ENCODE results near the gene ENDOD1. TPM values are rescaled to one million over a fixed set of nuclear protein-coding genes. Genes with fewer than 3 reads are reported as not detected.

Gene ENDOD1
- total and polyA plus RNA-seq, 4 donors: 2.2 to 35.6 (median 5.9) TPM

DNA sequence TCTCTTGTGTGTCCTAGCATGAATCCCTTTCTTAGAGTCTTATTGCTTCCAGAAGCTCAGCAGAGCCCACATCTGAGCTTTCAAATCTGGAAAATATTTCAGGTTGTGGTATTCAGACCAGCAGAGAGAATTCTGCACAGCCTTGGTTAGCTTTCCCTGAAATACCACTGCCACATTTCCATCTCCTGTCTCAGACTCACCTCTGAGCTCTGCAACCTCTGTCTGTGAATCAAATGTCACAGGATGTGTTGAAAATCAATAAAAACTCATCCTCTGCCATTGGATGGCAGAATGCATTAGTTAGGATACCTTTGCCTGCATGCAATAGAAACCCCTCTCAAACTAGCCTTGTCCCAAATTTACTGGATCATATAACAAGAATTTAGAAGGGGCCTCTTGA lies 47.7 kb downstream of the ENDOD1 start:
- Histone ChIP-seq H3K4me1 (ENCODE audit: control insufficient read depth in 4 of 4, insufficient read depth in 4 of 4, low read length in 3 of 4) (no peaks in the 10 kb centered on the region), H3K4me3 (ENCODE audit: low read depth in 1 of 3, low read length in 3 of 3) (no peak overlapping the region), H3K9ac (ENCODE audit: low read depth in 1 of 2, low read length in 2 of 2) (no peak overlapping the region), H3K27ac (ENCODE audit: low read depth in 1 of 2, low read length in 2 of 2) (no peak overlapping the region), H3K36me3 (ENCODE audit: control insufficient read depth in 4 of 4, insufficient read depth in 3 of 4, low read depth in 1 of 4, low read length in 3 of 4) (no peaks in the 10 kb centered on the region), H3K9me3 (ENCODE audit: control insufficient read depth in 4 of 4, low read length in 3 of 4) (no peaks in the 10 kb centered on the region), H3K27me3 (ENCODE audit: control insufficient read depth in 4 of 4, insufficient read depth in 4 of 4, low read length in 3 of 4) (no peaks in the 10 kb centered on the region)
- TF ChIP-seq, protein P1, sequence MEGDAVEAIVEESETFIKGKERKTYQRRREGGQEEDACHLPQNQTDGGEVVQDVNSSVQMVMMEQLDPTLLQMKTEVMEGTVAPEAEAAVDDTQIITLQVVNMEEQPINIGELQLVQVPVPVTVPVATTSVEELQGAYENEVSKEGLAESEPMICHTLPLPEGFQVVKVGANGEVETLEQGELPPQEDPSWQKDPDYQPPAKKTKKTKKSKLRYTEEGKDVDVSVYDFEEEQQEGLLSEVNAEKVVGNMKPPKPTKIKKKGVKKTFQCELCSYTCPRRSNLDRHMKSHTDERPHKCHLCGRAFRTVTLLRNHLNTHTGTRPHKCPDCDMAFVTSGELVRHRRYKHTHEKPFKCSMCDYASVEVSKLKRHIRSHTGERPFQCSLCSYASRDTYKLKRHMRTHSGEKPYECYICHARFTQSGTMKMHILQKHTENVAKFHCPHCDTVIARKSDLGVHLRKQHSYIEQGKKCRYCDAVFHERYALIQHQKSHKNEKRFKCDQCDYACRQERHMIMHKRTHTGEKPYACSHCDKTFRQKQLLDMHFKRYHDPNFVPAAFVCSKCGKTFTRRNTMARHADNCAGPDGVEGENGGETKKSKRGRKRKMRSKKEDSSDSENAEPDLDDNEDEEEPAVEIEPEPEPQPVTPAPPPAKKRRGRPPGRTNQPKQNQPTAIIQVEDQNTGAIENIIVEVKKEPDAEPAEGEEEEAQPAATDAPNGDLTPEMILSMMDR (IDR thresholded peaks at IDR 0.05; ENCODE audit: low read depth, low read length, missing input control): no peak
- TF ChIP-seq, protein P2, sequence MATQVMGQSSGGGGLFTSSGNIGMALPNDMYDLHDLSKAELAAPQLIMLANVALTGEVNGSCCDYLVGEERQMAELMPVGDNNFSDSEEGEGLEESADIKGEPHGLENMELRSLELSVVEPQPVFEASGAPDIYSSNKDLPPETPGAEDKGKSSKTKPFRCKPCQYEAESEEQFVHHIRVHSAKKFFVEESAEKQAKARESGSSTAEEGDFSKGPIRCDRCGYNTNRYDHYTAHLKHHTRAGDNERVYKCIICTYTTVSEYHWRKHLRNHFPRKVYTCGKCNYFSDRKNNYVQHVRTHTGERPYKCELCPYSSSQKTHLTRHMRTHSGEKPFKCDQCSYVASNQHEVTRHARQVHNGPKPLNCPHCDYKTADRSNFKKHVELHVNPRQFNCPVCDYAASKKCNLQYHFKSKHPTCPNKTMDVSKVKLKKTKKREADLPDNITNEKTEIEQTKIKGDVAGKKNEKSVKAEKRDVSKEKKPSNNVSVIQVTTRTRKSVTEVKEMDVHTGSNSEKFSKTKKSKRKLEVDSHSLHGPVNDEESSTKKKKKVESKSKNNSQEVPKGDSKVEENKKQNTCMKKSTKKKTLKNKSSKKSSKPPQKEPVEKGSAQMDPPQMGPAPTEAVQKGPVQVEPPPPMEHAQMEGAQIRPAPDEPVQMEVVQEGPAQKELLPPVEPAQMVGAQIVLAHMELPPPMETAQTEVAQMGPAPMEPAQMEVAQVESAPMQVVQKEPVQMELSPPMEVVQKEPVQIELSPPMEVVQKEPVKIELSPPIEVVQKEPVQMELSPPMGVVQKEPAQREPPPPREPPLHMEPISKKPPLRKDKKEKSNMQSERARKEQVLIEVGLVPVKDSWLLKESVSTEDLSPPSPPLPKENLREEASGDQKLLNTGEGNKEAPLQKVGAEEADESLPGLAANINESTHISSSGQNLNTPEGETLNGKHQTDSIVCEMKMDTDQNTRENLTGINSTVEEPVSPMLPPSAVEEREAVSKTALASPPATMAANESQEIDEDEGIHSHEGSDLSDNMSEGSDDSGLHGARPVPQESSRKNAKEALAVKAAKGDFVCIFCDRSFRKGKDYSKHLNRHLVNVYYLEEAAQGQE (IDR thresholded peaks at IDR 0.05): no peak
- TF ChIP-seq HNF4A (conservative IDR thresholded peaks at IDR 0.05): no peak
- no peak for TF ChIP-seq FOXA2 (IDR thresholded peaks at IDR 0.05)
- TF ChIP-seq YY1 (IDR thresholded peaks at IDR 0.05): no peak
- no peak for TF ChIP-seq RXRA (IDR thresholded peaks at IDR 0.05)
- TF ChIP-seq FOXA1 (IDR thresholded peaks at IDR 0.05): no peak
- TF ChIP-seq TAF1 (conservative IDR thresholded peaks at IDR 0.05): no peak
- no peak for DNase-seq (ENCODE audit: low spot score)

DNA sequence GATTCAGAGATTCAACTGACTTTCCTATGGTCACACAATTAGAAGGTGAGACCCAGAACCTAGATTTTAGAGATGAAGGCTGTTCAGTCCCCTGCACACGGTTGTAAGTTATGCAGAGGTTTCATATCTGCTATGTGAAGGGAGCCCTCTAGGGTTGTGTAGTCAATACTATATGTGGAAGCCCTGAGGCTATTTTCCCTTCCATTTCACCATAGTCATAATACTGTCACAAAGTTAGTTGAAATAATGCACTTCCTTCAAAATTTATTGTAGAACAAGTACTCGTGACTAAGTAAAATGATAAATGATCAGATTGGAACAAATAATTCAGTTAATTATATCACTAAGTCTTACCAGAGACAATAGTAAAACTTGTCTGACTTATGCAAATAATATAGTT lies 48.8 kb downstream of the ENDOD1 start:
- H3K4me1 ChIP-seq (ENCODE audit: control insufficient read depth in 4 of 4, insufficient read depth in 4 of 4, low read length in 3 of 4): no peaks in the 10 kb centered on the region
- H3K36me3 ChIP-seq (ENCODE audit: control insufficient read depth in 4 of 4, insufficient read depth in 3 of 4, low read depth in 1 of 4, low read length in 3 of 4): no peaks in the 10 kb centered on the region
- peak; percentile 39 to 46 for TF ChIP-seq RAD21 (IDR thresholded peaks at IDR 0.05)
- TF ChIP-seq, protein P3, sequence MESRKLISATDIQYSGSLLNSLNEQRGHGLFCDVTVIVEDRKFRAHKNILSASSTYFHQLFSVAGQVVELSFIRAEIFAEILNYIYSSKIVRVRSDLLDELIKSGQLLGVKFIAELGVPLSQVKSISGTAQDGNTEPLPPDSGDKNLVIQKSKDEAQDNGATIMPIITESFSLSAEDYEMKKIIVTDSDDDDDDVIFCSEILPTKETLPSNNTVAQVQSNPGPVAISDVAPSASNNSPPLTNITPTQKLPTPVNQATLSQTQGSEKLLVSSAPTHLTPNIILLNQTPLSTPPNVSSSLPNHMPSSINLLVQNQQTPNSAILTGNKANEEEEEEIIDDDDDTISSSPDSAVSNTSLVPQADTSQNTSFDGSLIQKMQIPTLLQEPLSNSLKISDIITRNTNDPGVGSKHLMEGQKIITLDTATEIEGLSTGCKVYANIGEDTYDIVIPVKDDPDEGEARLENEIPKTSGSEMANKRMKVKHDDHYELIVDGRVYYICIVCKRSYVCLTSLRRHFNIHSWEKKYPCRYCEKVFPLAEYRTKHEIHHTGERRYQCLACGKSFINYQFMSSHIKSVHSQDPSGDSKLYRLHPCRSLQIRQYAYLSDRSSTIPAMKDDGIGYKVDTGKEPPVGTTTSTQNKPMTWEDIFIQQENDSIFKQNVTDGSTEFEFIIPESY (IDR thresholded peaks at IDR 0.05): no peak
- H3K9me3 ChIP-seq (ENCODE audit: control insufficient read depth in 4 of 4, low read length in 3 of 4): no peaks in the 10 kb centered on the region
- no peaks in the 10 kb centered on the region for H3K27me3 ChIP-seq (ENCODE audit: control insufficient read depth in 4 of 4, insufficient read depth in 4 of 4, low read length in 3 of 4)
- no peak overlapping the region for H3K27ac ChIP-seq (ENCODE audit: low read depth in 1 of 2, low read length in 2 of 2)
- DNase-seq (ENCODE audit: low spot score): no peak
- H3K9ac ChIP-seq (ENCODE audit: low read depth in 1 of 2, low read length in 2 of 2): no peak overlapping the region
- H3K4me3 ChIP-seq (ENCODE audit: low read depth in 1 of 3, low read length in 3 of 3): no peak overlapping the region
- 27% methylated on average over 2 of the region's 2 CpGs for WGBS

DNA sequence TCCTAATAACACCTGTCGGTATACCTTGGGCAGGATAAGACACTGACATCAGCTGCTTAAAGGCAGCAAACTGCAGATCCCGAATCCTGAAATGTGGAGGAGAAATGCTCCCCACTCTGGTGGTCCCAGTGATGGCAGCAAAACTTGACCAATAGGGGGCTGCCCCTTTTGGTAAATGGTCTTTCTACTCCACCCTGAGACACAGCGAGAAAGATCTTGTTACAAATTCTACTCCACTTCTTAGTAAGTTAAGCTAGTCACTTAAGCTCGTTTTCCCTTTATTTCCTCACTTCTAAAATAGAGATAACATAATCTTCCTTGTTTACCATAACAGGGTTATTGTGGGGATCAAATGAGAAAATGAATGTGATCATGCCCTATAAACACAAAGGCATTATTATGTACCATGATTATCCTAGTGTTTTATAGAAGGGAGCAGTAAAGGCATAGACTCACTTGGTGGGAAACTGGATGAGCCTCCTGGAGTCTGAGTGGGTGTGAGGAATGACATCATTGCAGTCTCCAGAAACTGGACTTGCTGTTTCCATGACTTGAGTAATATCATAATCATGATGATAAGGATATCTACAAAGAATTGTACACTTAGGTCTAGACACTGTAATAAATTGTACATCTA lies 50.9 kb downstream of the ENDOD1 start:
- Histone ChIP-seq H3K36me3 (ENCODE audit: control insufficient read depth in 4 of 4, insufficient read depth in 3 of 4, low read depth in 1 of 4, low read length in 3 of 4) (no peaks in the 10 kb centered on the region), H3K27me3 (ENCODE audit: control insufficient read depth in 4 of 4, insufficient read depth in 4 of 4, low read length in 3 of 4) (no peaks in the 10 kb centered on the region), H3K9ac (ENCODE audit: low read depth in 1 of 2, low read length in 2 of 2) (no peak overlapping the region), H3K9me3 (ENCODE audit: control insufficient read depth in 4 of 4, low read length in 3 of 4) (no peaks in the 10 kb centered on the region), H3K4me1 (ENCODE audit: control insufficient read depth in 4 of 4, insufficient read depth in 4 of 4, low read length in 3 of 4) (no peaks in the 10 kb centered on the region), H3K27ac (ENCODE audit: low read depth in 1 of 2, low read length in 2 of 2) (no peak overlapping the region), H3K4me3 (ENCODE audit: low read depth in 1 of 3, low read length in 3 of 3) (no peak overlapping the region)
- WGBS: 67% methylated on average over 4 of the region's 4 CpGs
- no peak for DNase-seq (ENCODE audit: low spot score)
- TF ChIP-seq, protein P4, sequence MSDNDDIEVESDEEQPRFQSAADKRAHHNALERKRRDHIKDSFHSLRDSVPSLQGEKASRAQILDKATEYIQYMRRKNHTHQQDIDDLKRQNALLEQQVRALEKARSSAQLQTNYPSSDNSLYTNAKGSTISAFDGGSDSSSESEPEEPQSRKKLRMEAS (IDR thresholded peaks at IDR 0.05): no peak
- TF ChIP-seq NR2F2 (IDR thresholded peaks at IDR 0.05) (no peak), HNF4A (conservative IDR thresholded peaks at IDR 0.05) (no peak), TAF1 (conservative IDR thresholded peaks at IDR 0.05) (no peak), RAD21 (IDR thresholded peaks at IDR 0.05) (no peak), EGR1 (IDR thresholded peaks at IDR 0.05; ENCODE audit: low read depth in 2 of 2) (no peak)
- TF ChIP-seq, protein P2 (IDR thresholded peaks at IDR 0.05): no peak
- TF ChIP-seq, protein P1 (IDR thresholded peaks at IDR 0.05; ENCODE audit: low read depth, low read length, missing input control): no peak

All from liver (tissue), 9 donors.